Epidermal melanocyte (primary cell): ENCODE results near the gene COL13A1.
A peak's percentile ranks its signal among the peaks of the same experiment; 100 is the strongest.

Source experiments
- DNase-seq: peaks from one replicate; pipeline ENCODE4 v3.0.0; 2011; ENCODE audit warnings: low spot score; ENCODE audit not compliant: insufficient read length

Gene COL13A1

GRCh38 chr10:69884686-69885085 lies 83.0 kb downstream of the COL13A1 start:
- DNase-seq: no peak

- peak; percentile 66 for DNase-seq
Measured at GRCh38 chr10:69885379-69886013, 83.8 kb downstream of the COL13A1 start.

GRCh38 chr10:69888882-69889584 lies 87.3 kb downstream of the COL13A1 start:
- DNase-seq: no peak

- DNase-seq: no peak
Measured at GRCh38 chr10:69890065-69890847, 88.5 kb downstream of the COL13A1 start.

GRCh38 chr10:69891057-69891617 lies 89.4 kb downstream of the COL13A1 start:
- no peak for DNase-seq

- no peak for DNase-seq
Measured at GRCh38 chr10:69892406-69892805, 90.7 kb downstream of the COL13A1 start.

- DNase-seq: no peak
Measured at GRCh38 chr10:69892816-69893215, 91.1 kb downstream of the COL13A1 start.

GRCh38 chr10:69893271-69893900 lies 91.7 kb downstream of the COL13A1 start:
- no peak for DNase-seq

- DNase-seq: no peak
Measured at GRCh38 chr10:69894156-69894555, 92.5 kb downstream of the COL13A1 start.

- DNase-seq: no peak
Measured at GRCh38 chr10:69895759-69896158, 94.1 kb downstream of the COL13A1 start.

- no peak for DNase-seq
Measured at GRCh38 chr10:69896606-69897231, 95.0 kb downstream of the COL13A1 start.

GRCh38 chr10:69897432-69897831 lies 95.7 kb downstream of the COL13A1 start:
- no peak for DNase-seq

- DNase-seq: no peak
Measured at GRCh38 chr10:69897999-69898398, 96.3 kb downstream of the COL13A1 start.

GRCh38 chr10:69898524-69898923 lies 96.8 kb downstream of the COL13A1 start:
- no peak for DNase-seq

- DNase-seq: no peak
Measured at GRCh38 chr10:69898941-69899340, 97.2 kb downstream of the COL13A1 start.

GRCh38 chr10:69899727-69900595 lies 98.3 kb downstream of the COL13A1 start:
- DNase-seq: no peak

- no peak for DNase-seq
Measured at GRCh38 chr10:69901022-69901421, 99.3 kb downstream of the COL13A1 start.

- peak; percentile 90 for DNase-seq
Measured at GRCh38 chr10:69901628-69902505, 100.2 kb downstream of the COL13A1 start.
